NCI-H446 treated with DMSO at 0.1 percent for 48 hours (cell line): ENCODE data around the gene AQP10.
"Not testable (repeated sequence)": the region's sequence is repeated elsewhere in the genome, so short reads cannot be mapped to it uniquely, and the experiment has no call there.

Experiments used
- DNase-seq: peaks from one replicate; lab custom pipeline; 2025; lab: John Stamatoyannopoulos, UW

Gene AQP10

GRCh38 chr1:154324669-154325582, 4.0 kb downstream of the AQP10 start, which contains the start of gene ATP8B2:
Gene ATP8B2, plus strand, starts transcription at chr1:154325525. Its CDS starts 2,617 bp downstream, at chr1:154328142.
- DNase-seq: peak; percentile 47

GRCh38 chr1:154325583-154326545, 5.0 kb downstream of the AQP10 start:
- peak; percentile 46 for DNase-seq

- DNase-seq: peak; percentile 20
Measured at GRCh38 chr1:154326546-154327465, 5.9 kb downstream of the AQP10 start.

- DNase-seq: no peak
Measured at GRCh38 chr1:154327466-154328317, 6.8 kb downstream of the AQP10 start.

GRCh38 chr1:154328318-154329151, 7.6 kb downstream of the AQP10 start:
- DNase-seq: no peak

GRCh38 chr1:154329152-154329521, 8.2 kb downstream of the AQP10 start:
- no peak for DNase-seq

GRCh38 chr1:154329551-154330131, 8.7 kb downstream of the AQP10 start:
- no peak for DNase-seq

- DNase-seq: no peak
Measured at GRCh38 chr1:154330669-154331068, 9.8 kb downstream of the AQP10 start.

GRCh38 chr1:154334079-154335024, 13.5 kb downstream of the AQP10 start:
- DNase-seq: no peak

GRCh38 chr1:154335025-154335714, 14.3 kb downstream of the AQP10 start:
- DNase-seq: peak; percentile 23

GRCh38 chr1:154337253-154337894, 16.5 kb downstream of the AQP10 start:
- DNase-seq: no peak

GRCh38 chr1:154338875-154339274, 18.0 kb downstream of the AQP10 start:
- no peak for DNase-seq

- DNase-seq: not testable (repeated sequence)
Measured at GRCh38 chr1:154341366-154341765, 20.5 kb downstream of the AQP10 start.

GRCh38 chr1:154342132-154342531, 21.2 kb downstream of the AQP10 start:
- DNase-seq: no peak

GRCh38 chr1:154342836-154343472, 22.1 kb downstream of the AQP10 start:
- DNase-seq: no peak
